CD4-positive, alpha-beta memory T cell (primary cell): ENCODE data around the gene SLC10A6. TPM values are rescaled to one million over a fixed set of nuclear protein-coding genes. Genes with fewer than 3 reads are reported as not detected.
A peak's percentile ranks its signal among the peaks of the same experiment; 100 is the strongest.

Experiments
- CTCF ChIA-PET: fragments of 350-600 bp; sonication (Branson Sonifier 250); formaldehyde crosslinking; loops from one replicate; lab custom pipeline; 2021; ENCODE audit warnings: inconsistent platforms; ENCODE audit not compliant: partially characterized antibody; lab: Charles Lee
- POLR2A ChIA-PET: fragments of 350-600 bp; sonication (Branson Sonifier 250); formaldehyde crosslinking; loops from one replicate; lab custom pipeline; 2021; ENCODE audit not compliant: partially characterized antibody; lab: Charles Lee
- DNase-seq, 5 donors: peaks; one replicate each; pipeline versions ENCODE4 v3.0.0 to v3.0.0-alpha.2; 2020 to 2022; ENCODE audit warnings: mixed read lengths in 1 of 5
- H3K27ac ChIP-seq: one replicate; pipeline ENCODE4 v1.7.0; 2013; ENCODE audit warnings: low read depth, low read length
- H3K27me3 ChIP-seq: 2 replicates; pipeline ENCODE4 v1.7.0; 2013; ENCODE audit warnings: mild to moderate bottlenecking, low read length, moderate library complexity; ENCODE audit not compliant: insufficient read depth
- H3K36me3 ChIP-seq: 2 replicates; pipeline ENCODE4 v1.7.0; 2013; ENCODE audit warnings: mild to moderate bottlenecking, low read length, moderate library complexity; ENCODE audit not compliant: insufficient read depth
- H3K4me1 ChIP-seq: 2 replicates; pipeline ENCODE4 v1.7.0; 2013; ENCODE audit warnings: mild to moderate bottlenecking, low read length, moderate library complexity; ENCODE audit not compliant: insufficient read depth
- H3K4me3 ChIP-seq, 2 donors: one replicate each; pipeline ENCODE4 v1.7.0; 2013; ENCODE audit warnings: low read length in 2 of 2, mild to moderate bottlenecking in 1 of 2
- H3K9me3 ChIP-seq, 2 donors: one replicate each; pipeline ENCODE4 v1.7.0; 2013; ENCODE audit warnings: low read length in 2 of 2, control low read depth in 1 of 2; ENCODE audit not compliant: control insufficient read depth in 1 of 2
- H3K27ac Mint-ChIP-seq, 7 donors: one replicate each; pipeline ENCODE4 v1.8.0; 2020 to 2021; ENCODE audit warnings: mixed read lengths in 7 of 7, mild to moderate bottlenecking in 6 of 7, inconsistent platforms in 3 of 7, moderate library complexity in 3 of 7
- H3K27me3 Mint-ChIP-seq, 2 donors: one replicate each; pipeline ENCODE4 v1.8.0; 2020 to 2021; ENCODE audit warnings: mixed read lengths in 2 of 2
- H3K36me3 Mint-ChIP-seq, 2 donors: one replicate each; pipeline ENCODE4 v1.8.0; 2020 to 2021; ENCODE audit warnings: mixed read lengths in 2 of 2, inconsistent platforms in 1 of 2, mild to moderate bottlenecking in 1 of 2
- H3K4me1 Mint-ChIP-seq, 4 donors: one replicate each; pipeline ENCODE4 v1.8.0; 2020 to 2021; ENCODE audit warnings: mixed read lengths in 4 of 4, mild to moderate bottlenecking in 1 of 4
- H3K4me3 Mint-ChIP-seq, 8 donors: one replicate each; pipeline ENCODE4 v1.8.0; 2020 to 2021; ENCODE audit warnings: mixed read lengths in 8 of 8, mild to moderate bottlenecking in 7 of 8, moderate library complexity in 6 of 8, inconsistent platforms in 3 of 8
- H3K9me3 Mint-ChIP-seq, 8 donors: one replicate each; pipeline ENCODE4 v1.8.0; 2020 to 2021; ENCODE audit warnings: mixed read lengths in 8 of 8, mild to moderate bottlenecking in 5 of 8, inconsistent platforms in 3 of 8, moderate library complexity in 1 of 8
- intact Hi-C: fragments of 100-400 bp; cut with micrococcal nuclease; formaldehyde crosslinking; loops from one replicate; pipeline ENCODE4 v1.15.1; 2023
- polyA plus RNA-seq, 2 donors: library from polyadenylated mRNA; unstranded; fragments of 300-500 nt; fragmentation: Illumina TruSeq; gene quantifications; one replicate each; pipeline ENCODE4 v1.2.3, GENCODE V29; 2021
- total RNA-seq, 2 experiments: library from RNA; stranded (reverse); gene quantifications; one replicate each; pipeline ENCODE4 v1.2.3, GENCODE V29; 2021

The SLC10A6 gene
- total RNA-seq: not detected
- not detected for polyA plus RNA-seq

DNA sequence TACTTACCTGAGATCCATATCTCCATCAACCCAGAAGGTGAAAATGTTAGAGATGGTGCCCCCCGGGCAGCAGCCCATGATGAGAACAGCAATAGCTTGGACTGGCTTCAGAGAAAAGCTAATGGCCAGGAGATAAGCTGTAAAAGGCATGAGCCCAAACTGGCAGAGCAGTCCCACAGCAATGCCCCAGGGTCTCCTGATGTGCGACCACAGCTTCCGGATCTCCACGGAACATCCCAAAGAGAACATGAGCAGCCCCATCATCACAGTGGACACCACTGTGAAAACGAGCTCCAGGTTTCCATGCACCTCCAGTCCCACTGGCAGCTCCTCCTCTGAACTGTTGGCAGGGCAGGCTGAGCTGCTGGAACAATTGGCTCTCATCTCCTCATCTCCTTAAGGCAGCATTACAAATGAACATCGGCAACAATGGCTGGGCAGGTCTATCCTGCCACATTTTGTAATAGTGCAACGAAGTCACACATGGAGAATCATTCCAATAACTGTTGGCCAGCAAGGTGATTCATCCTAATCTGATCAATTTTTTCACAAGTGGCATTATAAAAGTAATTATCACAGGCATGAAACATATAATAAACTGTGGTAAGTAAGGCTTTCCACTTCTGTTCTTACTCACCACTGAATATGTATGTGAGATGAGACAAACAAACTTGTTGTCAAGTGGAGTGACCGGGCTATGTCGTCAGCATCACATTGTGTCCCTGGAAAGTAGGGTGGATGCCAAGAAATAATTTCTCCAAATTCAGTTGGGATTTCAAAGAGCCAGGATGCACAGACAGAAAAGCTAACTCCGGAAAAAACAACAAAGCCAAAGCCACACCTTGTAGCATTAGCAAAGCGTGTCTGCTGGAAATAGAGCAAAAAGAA lies at the start of gene SLC10A6:
SLC10A6 (minus strand) TSS at position 653 of the 888 bp plus-strand sequence; CDS start at position 384, 269 bp downstream.
- no peak for DNase-seq
- no peaks in the 10 kb centered on the region for H3K36me3 Mint-ChIP-seq

DNA sequence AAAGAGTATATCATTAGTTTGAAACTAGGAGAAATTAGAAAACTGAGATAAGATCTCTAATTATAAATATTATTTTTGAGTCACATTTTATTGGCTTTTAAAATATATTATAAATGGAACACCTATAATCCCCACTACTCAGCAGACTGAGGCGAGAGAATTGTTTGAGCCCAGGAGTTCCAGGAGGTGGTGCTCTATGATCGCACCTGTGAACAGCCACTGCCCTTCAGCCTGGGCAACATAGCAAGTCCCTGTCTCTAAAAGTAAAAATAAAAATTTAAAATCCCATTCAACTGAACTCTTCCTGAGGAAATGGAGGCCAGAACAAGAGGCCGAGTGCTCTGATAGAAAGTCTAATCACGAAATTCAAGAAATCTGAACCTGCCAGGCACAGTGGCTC lies 49.4 kb upstream of the SLC10A6 start:
- no peaks in the 10 kb centered on the region for H3K27me3 ChIP-seq
- no peaks in the 10 kb centered on the region for H3K4me1 ChIP-seq
- H3K4me3 ChIP-seq: no peak overlapping the region
- DNase-seq: no peak
- Mint-ChIP-seq H3K27me3 (peaks cover 3 to 4% of the 10 kb centered on the region in 2 donors), H3K36me3 (no peaks in the 10 kb centered on the region), H3K4me1 (peaks cover 0 to 2% (median 0%) of the 10 kb centered on the region in 4 donors), H3K4me3 (no peak overlapping the region), H3K27ac (peak overlapping the region in 1 of 7 donors; percentile 16), H3K9me3 (no peaks in the 10 kb centered on the region)
- H3K9me3 ChIP-seq: no peaks in the 10 kb centered on the region
- intact Hi-C loops: loop anchor here (5.0 kb wide), 1 partner anchor 1751 kb away; no protein-coding TSS in a partner anchor
- no peak overlapping the region for H3K27ac ChIP-seq
- POLR2A ChIA-PET: no interaction called here
- CTCF ChIA-PET: interaction anchor here (2.4 to 12.2 kb wide), 2 partner anchors 377 to 401 kb away, joined by 11 to 143 read pairs; no protein-coding TSS in a partner anchor
- no peaks in the 10 kb centered on the region for H3K36me3 ChIP-seq

More for the DNA sequence above, at the start of gene SLC10A6:
- POLR2A ChIA-PET: no interaction called here
- Histone ChIP-seq H3K27ac (no peak within 1 kb of the TSS), H3K4me3 (no peak within 1 kb of the TSS), H3K9me3 (no peaks in the 10 kb centered on the region), H3K36me3 (no peaks in the 10 kb centered on the region), H3K27me3 (peaks cover 3% of the 10 kb centered on the region), H3K4me1 (no peaks in the 10 kb centered on the region)
- CTCF ChIA-PET: interaction anchor here (0.8 kb wide), 1 partner anchor 353 kb away, joined by 3 read pairs; no protein-coding TSS in a partner anchor
- peaks cover 1 to 7% of the 10 kb centered on the region in 2 donors for H3K27me3 Mint-ChIP-seq
- no peak within 1 kb of the TSS for H3K4me3 Mint-ChIP-seq
- H3K4me1 Mint-ChIP-seq: peaks cover 0 to 1% (median 0%) of the 10 kb centered on the region in 4 donors
- intact Hi-C loops: no loop called here
- no peak within 1 kb of the TSS for H3K27ac Mint-ChIP-seq
- H3K9me3 Mint-ChIP-seq: peaks cover 0 to 2% (median 0%) of the 10 kb centered on the region in 8 donors

- no peaks in the 10 kb centered on the region for H3K9me3 ChIP-seq
- Mint-ChIP-seq H3K9me3 (no peaks in the 10 kb centered on the region), H3K4me1 (peaks cover 2 to 7% (median 6%) of the 10 kb centered on the region in 4 donors), H3K36me3 (no peaks in the 10 kb centered on the region), H3K27ac (no peak overlapping the region), H3K4me3 (no peak overlapping the region), H3K27me3 (peaks cover 0 to 7% of the 10 kb centered on the region in 2 donors)
- H3K4me3 ChIP-seq: no peak overlapping the region
- H3K27ac ChIP-seq: no peak overlapping the region
- H3K36me3 ChIP-seq: no peaks in the 10 kb centered on the region
- ChIA-PET CTCF (interaction anchor here (1.6 to 12.2 kb wide), 2 partner anchors 375 to 399 kb away, joined by 6 to 143 read pairs; no protein-coding TSS in a partner anchor), POLR2A (no interaction called here)
- no peaks in the 10 kb centered on the region for H3K27me3 ChIP-seq
- H3K4me1 ChIP-seq: peaks cover 11% of the 10 kb centered on the region
- DNase-seq: no peak
- intact Hi-C loops: loop anchor here (1.0 to 5.0 kb wide), 2 partner anchors 374 to 1749 kb away; no protein-coding TSS in a partner anchor
These were observed 47.4 kb upstream of the SLC10A6 start for GRCh38 chr4:86896596-86896995.

- DNase-seq: peak in 4 of 5 donors; percentile 53 to 65 (median 56)
- ChIA-PET POLR2A (no interaction called here), CTCF (interaction anchor here (1.0 to 12.2 kb wide), 8 partner anchors 253 to 405 kb away, joined by 3 to 143 read pairs (median 6); no protein-coding TSS in a partner anchor)
- Mint-ChIP-seq H3K27ac (no peak overlapping the region), H3K4me3 (no peak overlapping the region), H3K9me3 (no peaks in the 10 kb centered on the region), H3K36me3 (no peaks in the 10 kb centered on the region), H3K27me3 (peaks cover 3 to 14% of the 10 kb centered on the region in 2 donors), H3K4me1 (peaks cover 5 to 10% (median 8%) of the 10 kb centered on the region in 4 donors)
- Histone ChIP-seq H3K36me3 (no peaks in the 10 kb centered on the region), H3K27ac (no peak overlapping the region), H3K4me1 (peaks cover 14% of the 10 kb centered on the region), H3K27me3 (no peaks in the 10 kb centered on the region), H3K9me3 (no peaks in the 10 kb centered on the region), H3K4me3 (no peak overlapping the region)
- intact Hi-C loops: loop anchor here (1.0 to 5.0 kb wide), 3 partner anchors 374 to 1749 kb away; no protein-coding TSS in a partner anchor
These were observed 46.7 kb upstream of the SLC10A6 start for GRCh38 chr4:86895692-86896488.

DNA sequence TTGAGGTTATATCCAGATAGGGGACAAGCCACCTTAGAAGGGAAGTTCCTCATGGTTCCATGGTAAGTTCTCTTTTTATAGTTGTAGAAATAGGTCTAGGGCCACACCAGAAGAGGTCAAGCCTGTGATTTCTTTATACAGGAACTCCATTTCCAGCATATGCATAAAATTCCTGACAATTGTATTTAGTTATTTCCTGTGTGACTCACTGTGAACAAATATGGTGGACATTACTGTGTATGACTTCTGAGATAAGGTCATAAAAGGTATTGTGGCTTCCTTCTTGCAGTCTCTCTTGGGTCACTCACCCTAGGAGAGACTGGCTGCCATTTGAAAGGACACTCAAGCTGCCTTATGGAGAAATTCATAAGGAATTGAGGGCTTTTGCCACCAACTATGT lies 45.3 kb upstream of the SLC10A6 start:
- intact Hi-C loops: no loop called here
- Mint-ChIP-seq H3K27ac (no peak overlapping the region), H3K4me1 (peaks cover 5 to 12% (median 8%) of the 10 kb centered on the region in 4 donors), H3K9me3 (no peaks in the 10 kb centered on the region), H3K36me3 (no peaks in the 10 kb centered on the region), H3K4me3 (no peak overlapping the region), H3K27me3 (peaks cover 8 to 14% of the 10 kb centered on the region in 2 donors)
- CTCF ChIA-PET: interaction anchor here (0.7 to 5.4 kb wide), 9 partner anchors 8 to 404 kb away, joined by 3 to 114 read pairs (median 4); no protein-coding TSS in a partner anchor
- Histone ChIP-seq H3K4me3 (no peak overlapping the region), H3K27me3 (no peaks in the 10 kb centered on the region), H3K4me1 (peaks cover 14% of the 10 kb centered on the region), H3K27ac (no peak overlapping the region), H3K9me3 (no peaks in the 10 kb centered on the region), H3K36me3 (no peaks in the 10 kb centered on the region)
- POLR2A ChIA-PET: no interaction called here
- no peak for DNase-seq

DNA sequence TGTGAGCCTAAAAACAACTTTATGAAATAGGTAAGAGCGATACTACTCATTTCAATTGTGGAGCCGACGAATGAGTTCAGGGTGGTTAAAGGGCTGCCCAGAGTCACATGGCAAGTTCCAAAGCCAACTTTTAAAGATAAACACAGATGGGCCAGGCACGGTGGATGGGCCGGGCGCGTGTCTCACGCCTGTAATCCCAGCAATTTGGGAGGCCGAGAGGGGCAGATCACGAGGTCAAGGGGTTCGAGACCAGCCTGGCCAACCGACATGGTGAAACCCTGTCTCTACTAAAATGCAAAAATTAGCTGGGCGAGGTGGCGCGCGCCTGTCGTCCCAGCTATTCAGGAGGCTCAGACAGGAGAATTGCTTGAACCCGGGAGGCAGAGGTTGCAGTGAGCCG lies 44.0 kb upstream of the SLC10A6 start:
- Mint-ChIP-seq H3K4me3 (peak overlapping the region in 6 of 8 donors; percentile 13 to 91 (median 86)), H3K27ac (peak overlapping the region in 1 of 7 donors; percentile 23), H3K36me3 (no peaks in the 10 kb centered on the region), H3K27me3 (peaks cover 10 to 14% of the 10 kb centered on the region in 2 donors), H3K4me1 (peaks cover 5 to 12% (median 8%) of the 10 kb centered on the region in 4 donors), H3K9me3 (no peaks in the 10 kb centered on the region)
- intact Hi-C loops: no loop called here
- Histone ChIP-seq H3K27me3 (no peaks in the 10 kb centered on the region), H3K27ac (no peak overlapping the region), H3K36me3 (no peaks in the 10 kb centered on the region), H3K4me3 (no peak overlapping the region), H3K9me3 (no peaks in the 10 kb centered on the region), H3K4me1 (peaks cover 14% of the 10 kb centered on the region)
- CTCF ChIA-PET: interaction anchor here (0.9 to 5.4 kb wide), 5 partner anchors 10 to 395 kb away, joined by 3 to 114 read pairs (median 6); no protein-coding TSS in a partner anchor
- no peak for DNase-seq
- POLR2A ChIA-PET: no interaction called here
